22Rv1 (cell line): ENCODE results near the gene ACSF3.

Source experiments
- H3K27ac ChIP-seq: fragments of 450-650 bp; 2 replicates; pipeline ENCODE4 v1.5.1; 2017
- ZFX ChIP-seq: fragments of 450-650 bp; IDR thresholded peaks from 2 replicates; pipeline ENCODE4 v1.6.1; 2017; ENCODE audit warnings: antibody characterized with exemption, borderline replicate concordance
- TF ChIP-seq, protein P1 (sequence below): fragments of 450-650 bp; IDR thresholded peaks from 2 replicates; pipeline ENCODE4 v1.5.1; 2017; ENCODE audit warnings: mild to moderate bottlenecking

Gene ACSF3

DNA sequence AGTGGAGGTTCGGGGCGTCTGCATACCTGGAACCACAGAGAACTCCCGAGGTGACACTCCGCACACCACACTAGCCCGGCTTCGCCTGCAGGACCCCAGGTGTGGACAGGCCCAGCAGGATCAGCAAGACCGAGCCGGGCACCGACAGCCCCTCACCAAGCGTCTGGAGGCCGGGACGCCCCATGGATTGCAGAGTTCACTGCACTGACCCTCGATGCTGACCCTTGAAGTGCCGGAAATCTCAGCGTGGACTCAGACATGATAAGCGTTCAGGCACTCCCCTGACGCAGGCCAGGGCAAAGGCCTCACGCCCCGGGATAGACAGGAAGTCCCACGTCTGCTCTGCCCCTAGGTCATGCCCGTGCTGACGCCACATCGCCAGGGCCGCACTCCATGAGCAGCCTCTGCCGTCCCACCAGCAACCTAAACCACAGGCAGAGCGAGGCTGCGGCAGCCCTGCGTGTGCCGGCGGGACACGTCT is 26.0 kb downstream of the ACSF3 start:
- H3K27ac ChIP-seq = no peak overlapping the region
- no peak for TF ChIP-seq ZFX
- TF ChIP-seq, protein P1, sequence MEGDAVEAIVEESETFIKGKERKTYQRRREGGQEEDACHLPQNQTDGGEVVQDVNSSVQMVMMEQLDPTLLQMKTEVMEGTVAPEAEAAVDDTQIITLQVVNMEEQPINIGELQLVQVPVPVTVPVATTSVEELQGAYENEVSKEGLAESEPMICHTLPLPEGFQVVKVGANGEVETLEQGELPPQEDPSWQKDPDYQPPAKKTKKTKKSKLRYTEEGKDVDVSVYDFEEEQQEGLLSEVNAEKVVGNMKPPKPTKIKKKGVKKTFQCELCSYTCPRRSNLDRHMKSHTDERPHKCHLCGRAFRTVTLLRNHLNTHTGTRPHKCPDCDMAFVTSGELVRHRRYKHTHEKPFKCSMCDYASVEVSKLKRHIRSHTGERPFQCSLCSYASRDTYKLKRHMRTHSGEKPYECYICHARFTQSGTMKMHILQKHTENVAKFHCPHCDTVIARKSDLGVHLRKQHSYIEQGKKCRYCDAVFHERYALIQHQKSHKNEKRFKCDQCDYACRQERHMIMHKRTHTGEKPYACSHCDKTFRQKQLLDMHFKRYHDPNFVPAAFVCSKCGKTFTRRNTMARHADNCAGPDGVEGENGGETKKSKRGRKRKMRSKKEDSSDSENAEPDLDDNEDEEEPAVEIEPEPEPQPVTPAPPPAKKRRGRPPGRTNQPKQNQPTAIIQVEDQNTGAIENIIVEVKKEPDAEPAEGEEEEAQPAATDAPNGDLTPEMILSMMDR = no peak

DNA sequence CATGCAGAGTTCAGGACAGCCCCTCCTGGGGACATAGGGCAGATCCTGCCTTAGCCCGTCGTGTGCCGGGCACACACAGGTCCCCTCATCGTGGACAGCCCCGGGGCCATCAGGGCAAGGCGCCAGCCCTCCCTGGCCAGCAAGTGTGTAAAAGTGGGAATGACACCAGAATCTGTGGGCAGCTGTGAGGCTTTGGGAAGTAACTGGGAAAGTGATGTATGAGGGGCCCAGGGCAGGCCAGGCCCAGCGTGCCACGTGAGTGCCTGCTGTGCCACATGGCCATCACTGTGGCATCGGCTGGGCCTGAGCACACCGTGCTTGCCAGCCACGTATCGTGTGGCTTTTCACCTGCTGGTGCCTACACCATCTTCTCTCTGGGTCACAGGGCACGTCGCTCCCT is 26.6 kb downstream of the ACSF3 start:
- no peak overlapping the region for H3K27ac ChIP-seq
- TF ChIP-seq, protein P1 = no peak
- no peak for TF ChIP-seq ZFX

GRCh38 chr16:89120921-89121351 is 27.3 kb downstream of the ACSF3 start:
- no peak overlapping the region for H3K27ac ChIP-seq
- TF ChIP-seq ZFX = no peak
- TF ChIP-seq, protein P1 = no peak

DNA sequence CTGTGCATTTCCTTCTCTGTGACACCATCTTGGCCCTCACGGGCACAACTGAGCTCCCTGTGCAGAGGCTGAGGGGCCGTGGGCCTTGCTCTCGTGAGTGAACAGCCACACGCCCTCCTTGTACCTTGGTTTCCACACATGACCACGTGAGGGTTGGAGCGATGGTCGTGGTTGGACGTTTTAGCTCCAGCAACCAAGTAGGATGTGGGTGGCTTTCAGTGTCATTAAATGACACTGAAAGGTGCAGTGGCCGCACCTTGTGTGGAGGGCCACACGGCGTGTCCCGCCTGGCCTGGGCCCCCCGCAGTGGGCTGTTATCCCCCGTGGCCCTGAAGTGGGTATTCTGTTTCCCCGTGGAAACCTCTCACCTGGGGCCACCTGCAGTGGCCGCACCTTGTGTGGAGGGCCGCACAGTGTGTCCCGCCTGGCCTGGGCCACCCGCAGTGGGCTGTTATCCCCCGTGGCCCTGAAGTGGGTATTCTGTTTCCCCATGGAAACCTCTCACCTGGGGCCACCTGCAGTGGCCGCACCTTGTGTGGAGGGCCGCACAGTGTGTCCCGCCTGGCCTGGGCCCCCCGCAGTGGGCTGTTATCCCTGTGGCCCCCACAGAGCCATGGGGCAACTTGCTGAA is 28.2 kb downstream of the ACSF3 start:
- TF ChIP-seq, protein P1 = no peak
- TF ChIP-seq ZFX = no peak
- no peak overlapping the region for H3K27ac ChIP-seq

DNA sequence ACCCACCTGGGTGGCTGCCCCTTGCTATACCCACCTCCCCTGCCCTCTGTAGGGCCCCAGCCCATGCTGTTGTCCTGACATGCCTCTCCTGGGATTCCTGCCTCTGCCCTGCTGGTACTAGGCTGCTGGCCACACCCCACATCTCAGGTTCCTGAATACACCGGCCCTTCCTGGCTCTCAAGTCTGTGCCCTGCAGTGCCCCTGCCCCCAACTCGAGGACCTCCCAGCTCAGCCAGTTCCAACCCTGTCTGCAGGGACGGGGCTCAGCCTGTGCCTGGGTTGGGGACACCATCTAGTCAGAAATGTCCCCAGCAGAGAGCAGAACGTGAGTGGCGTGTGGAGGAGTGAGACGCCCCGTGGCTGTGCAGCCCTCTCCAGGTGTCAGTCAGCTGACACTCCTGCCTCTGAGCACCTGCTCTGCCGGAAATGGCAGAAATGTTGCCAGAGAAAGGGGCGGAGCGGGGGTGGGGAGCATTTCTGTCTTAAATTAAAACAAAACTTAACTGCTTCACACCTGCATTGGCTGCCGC is 28.7 kb downstream of the ACSF3 start:
- no peak for TF ChIP-seq ZFX
- TF ChIP-seq, protein P1 = no peak
- H3K27ac ChIP-seq = no peak overlapping the region

- H3K27ac ChIP-seq = no peak overlapping the region
Measured at GRCh38 chr16:89123001-89123830, 29.6 kb downstream of the ACSF3 start.

More at GRCh38 chr16:89123001-89123830, 29.6 kb downstream of the ACSF3 start:
- no peak for TF ChIP-seq ZFX
- TF ChIP-seq, protein P1 = no peak
